ENCODE results near the gene ZIC4. TPM values are rescaled to one million over a fixed set of nuclear protein-coding genes. Genes with fewer than 3 reads are reported as not detected.

The ZIC4 gene
- polyA plus RNA-seq, 4 donors, result 0.03 TPM; not detected in 3

DNA sequence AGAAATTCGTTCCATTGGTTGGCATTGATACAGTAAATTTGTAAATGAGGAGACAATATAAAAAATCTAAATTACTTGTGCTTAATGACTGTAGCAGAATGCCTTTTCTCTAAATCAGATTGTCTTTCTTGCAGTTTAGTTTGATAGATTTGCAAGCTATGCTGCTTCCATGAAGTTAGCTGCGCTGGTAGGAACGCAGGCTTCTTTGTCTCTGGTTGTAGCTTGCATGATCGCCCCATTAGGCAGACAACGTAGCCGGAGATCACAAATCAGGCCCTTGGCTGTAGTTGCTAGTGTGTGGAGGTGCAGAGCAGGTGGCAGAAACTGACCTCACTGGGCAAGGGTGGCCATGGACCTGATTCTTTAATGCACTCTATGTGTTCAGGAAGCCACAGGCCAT lies 8.9 kb upstream of the ZIC4 start:
- Histone ChIP-seq H3K27me3 (ENCODE audit: control insufficient read depth in 3 of 3, insufficient read depth in 3 of 3, low read length in 3 of 3) (peaks cover 9 to 87% (median 59%) of the 10 kb centered on the region in 3 donors), H3K9me3 (ENCODE audit: control insufficient read depth in 2 of 2, insufficient read depth in 1 of 2, low read depth in 1 of 2, low read length in 1 of 2) (peaks cover 0 to 9% of the 10 kb centered on the region in 2 donors), H3K4me3 (ENCODE audit: low read depth in 1 of 3, low read length in 3 of 3) (no peak overlapping the region), H3K4me1 (ENCODE audit: control insufficient read depth in 3 of 3, insufficient read depth in 2 of 3, low read depth in 1 of 3, low read length in 2 of 3) (peaks cover 0 to 18% (median 3%) of the 10 kb centered on the region in 3 donors), H3K27ac (ENCODE audit: low read depth in 1 of 3, low read length in 2 of 3) (no peak overlapping the region), H3K36me3 (ENCODE audit: control insufficient read depth in 3 of 3, insufficient read depth in 2 of 3, low read depth in 1 of 3, low read length in 3 of 3) (no peaks in the 10 kb centered on the region)
- FAIRE-seq (no peak), DNase-seq (no peak)
- 10 to 14% (median 13%) methylated on average over 6 of the region's 6 CpGs for WGBS, 3 donors

DNA sequence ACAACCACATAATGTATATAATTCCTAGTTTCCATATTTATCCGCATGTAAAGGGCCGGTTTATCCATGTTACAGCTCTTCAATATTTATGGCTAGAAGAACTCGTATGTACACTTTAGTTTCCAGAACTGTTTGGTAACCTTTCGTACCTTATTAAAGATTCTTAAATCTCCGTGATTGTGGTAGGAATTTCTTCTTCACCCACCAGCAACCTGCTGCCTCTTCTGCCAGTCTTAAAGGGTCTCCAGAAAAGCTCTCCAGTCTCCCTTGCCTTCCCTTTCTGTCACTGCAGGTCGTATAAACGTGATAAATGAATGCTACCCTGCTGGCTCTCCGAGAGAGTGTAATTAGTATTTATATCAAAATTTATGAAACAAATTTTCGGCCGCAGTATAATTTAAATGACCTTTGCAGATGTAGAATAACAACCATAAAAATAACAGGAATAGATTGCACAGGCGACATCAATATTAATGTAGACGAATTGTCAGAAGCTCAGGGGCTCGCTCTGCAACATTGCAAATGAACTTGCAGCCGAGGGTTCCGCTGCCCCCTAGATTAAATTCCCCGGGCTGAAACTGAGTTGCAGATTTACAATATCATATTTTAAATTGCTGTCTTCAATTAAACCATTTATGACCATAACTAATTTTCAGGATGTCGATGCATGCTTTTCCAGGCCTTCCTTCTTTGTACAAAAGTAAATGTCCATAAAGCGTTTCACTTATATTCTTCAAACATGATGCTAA lies 8.2 kb upstream of the ZIC4 start:
- peaks cover 0 to 2% of the 10 kb centered on the region in 2 donors for H3K9me3 ChIP-seq (ENCODE audit: control insufficient read depth in 2 of 2, insufficient read depth in 1 of 2, low read depth in 1 of 2, low read length in 1 of 2)
- peaks cover 0 to 19% (median 3%) of the 10 kb centered on the region in 3 donors for H3K4me1 ChIP-seq (ENCODE audit: control insufficient read depth in 3 of 3, insufficient read depth in 2 of 3, low read depth in 1 of 3, low read length in 2 of 3)
- WGBS, 3 donors, result 13 to 20% (median 14%) methylated on average over 18 of the region's 18 CpGs
- no peak overlapping the region for H3K4me3 ChIP-seq (ENCODE audit: low read depth in 1 of 3, low read length in 3 of 3)
- no peak overlapping the region for H3K27ac ChIP-seq (ENCODE audit: low read depth in 1 of 3, low read length in 2 of 3)
- H3K36me3 ChIP-seq (ENCODE audit: control insufficient read depth in 3 of 3, insufficient read depth in 2 of 3, low read depth in 1 of 3, low read length in 3 of 3), result no peaks in the 10 kb centered on the region
- peaks cover 9 to 87% (median 58%) of the 10 kb centered on the region in 3 donors for H3K27me3 ChIP-seq (ENCODE audit: control insufficient read depth in 3 of 3, insufficient read depth in 3 of 3, low read length in 3 of 3)
- FAIRE-seq, result no peak
- no peak for DNase-seq

DNA sequence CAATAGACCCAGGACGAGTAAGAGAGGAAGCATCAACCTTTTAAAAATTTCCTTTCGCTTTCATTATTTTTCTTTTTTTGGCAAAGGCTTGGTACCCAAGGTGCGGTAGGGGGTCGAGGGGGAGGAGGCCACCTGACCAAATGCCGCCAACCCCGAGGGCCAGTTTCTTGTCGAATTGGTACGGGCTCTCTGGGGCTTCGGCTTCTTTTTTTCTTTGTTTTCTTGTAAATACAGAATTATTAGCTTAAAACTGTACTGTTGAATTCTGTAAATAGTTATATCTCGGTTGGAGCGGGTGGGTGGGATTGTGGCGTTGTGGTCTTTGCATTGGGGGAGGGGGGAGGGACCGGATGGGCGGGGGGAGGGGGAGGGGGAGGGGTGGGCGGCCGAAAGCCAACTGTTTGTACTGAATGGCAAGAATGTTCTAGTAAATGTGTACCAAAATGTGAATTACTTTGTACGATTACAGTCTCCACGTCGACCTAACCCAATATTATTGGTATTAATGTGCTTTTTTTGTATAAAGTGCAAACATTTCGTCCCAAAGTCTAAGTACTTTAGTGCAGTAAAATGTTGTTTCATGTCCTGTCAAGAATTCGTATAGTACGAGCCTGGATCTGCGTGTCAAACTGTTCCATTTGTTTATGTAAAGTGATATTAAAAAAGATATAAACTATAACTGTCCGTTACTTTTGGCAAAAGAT lies 7.5 kb upstream of the ZIC4 start:
- Histone ChIP-seq H3K27ac (ENCODE audit: low read depth in 1 of 3, low read length in 2 of 3) (no peak overlapping the region), H3K4me3 (ENCODE audit: low read depth in 1 of 3, low read length in 3 of 3) (peak overlapping the region in 1 of 3 donors; percentile 24), H3K9me3 (ENCODE audit: control insufficient read depth in 2 of 2, insufficient read depth in 1 of 2, low read depth in 1 of 2, low read length in 1 of 2) (no peaks in the 10 kb centered on the region), H3K27me3 (ENCODE audit: control insufficient read depth in 3 of 3, insufficient read depth in 3 of 3, low read length in 3 of 3) (peaks cover 9 to 87% (median 56%) of the 10 kb centered on the region in 3 donors), H3K4me1 (ENCODE audit: control insufficient read depth in 3 of 3, insufficient read depth in 2 of 3, low read depth in 1 of 3, low read length in 2 of 3) (peaks cover 0 to 15% (median 3%) of the 10 kb centered on the region in 3 donors), H3K36me3 (ENCODE audit: control insufficient read depth in 3 of 3, insufficient read depth in 2 of 3, low read depth in 1 of 3, low read length in 3 of 3) (no peaks in the 10 kb centered on the region)
- DNase-seq (no peak), FAIRE-seq (no peak)
- 5 to 7% (median 5%) methylated on average over 23 to 24 of the region's 24 CpGs for WGBS, 3 donors

DNA sequence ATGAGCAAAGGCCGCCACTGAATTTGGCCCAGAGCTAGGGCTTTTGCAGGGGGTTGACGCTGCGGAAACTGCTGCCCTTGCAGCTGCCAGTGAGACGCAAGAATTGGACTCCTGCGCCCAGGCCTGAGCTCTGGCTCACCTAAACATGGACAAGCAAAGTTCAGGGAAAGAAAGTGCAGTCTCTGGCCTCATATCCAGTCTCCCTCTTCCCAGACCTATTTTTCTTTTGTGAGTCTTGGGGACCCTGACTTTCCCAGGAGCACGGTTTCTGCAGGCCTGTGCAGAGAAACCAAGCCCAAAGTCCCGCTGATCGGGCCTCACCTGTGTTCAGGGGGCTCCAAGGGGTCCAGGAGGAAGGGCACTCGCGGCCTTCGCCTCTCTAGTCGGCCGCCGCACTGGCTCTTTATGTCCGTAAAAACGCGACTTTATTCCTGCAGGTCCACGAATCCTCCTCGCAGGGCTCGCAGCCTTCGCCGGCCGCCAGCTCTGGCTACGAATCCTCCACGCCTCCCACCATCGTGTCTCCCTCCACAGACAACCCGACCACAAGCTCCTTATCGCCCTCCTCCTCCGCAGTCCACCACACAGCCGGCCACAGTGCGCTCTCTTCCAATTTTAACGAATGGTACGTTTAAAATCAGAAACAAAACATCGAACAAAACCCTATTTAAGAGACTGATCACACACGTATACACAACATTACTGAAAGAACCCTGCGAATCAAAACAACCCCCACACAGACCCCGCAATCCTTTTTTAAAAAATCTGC lies 6.8 kb upstream of the ZIC4 start:
- H3K36me3 ChIP-seq (ENCODE audit: control insufficient read depth in 3 of 3, insufficient read depth in 2 of 3, low read depth in 1 of 3, low read length in 3 of 3), result no peaks in the 10 kb centered on the region
- no peak for DNase-seq
- FAIRE-seq, result no peak
- no peak overlapping the region for H3K27ac ChIP-seq (ENCODE audit: low read depth in 1 of 3, low read length in 2 of 3)
- H3K4me3 ChIP-seq (ENCODE audit: low read depth in 1 of 3, low read length in 3 of 3), result peak overlapping the region in 1 of 3 donors; percentile 24
- H3K9me3 ChIP-seq (ENCODE audit: control insufficient read depth in 2 of 2, insufficient read depth in 1 of 2, low read depth in 1 of 2, low read length in 1 of 2), result no peaks in the 10 kb centered on the region
- peaks cover 9 to 87% (median 55%) of the 10 kb centered on the region in 3 donors for H3K27me3 ChIP-seq (ENCODE audit: control insufficient read depth in 3 of 3, insufficient read depth in 3 of 3, low read length in 3 of 3)
- peaks cover 0 to 15% (median 3%) of the 10 kb centered on the region in 3 donors for H3K4me1 ChIP-seq (ENCODE audit: control insufficient read depth in 3 of 3, insufficient read depth in 2 of 3, low read depth in 1 of 3, low read length in 2 of 3)
- 6 to 9% (median 7%) methylated on average over 37 of the region's 37 CpGs for WGBS, 3 donors

DNA sequence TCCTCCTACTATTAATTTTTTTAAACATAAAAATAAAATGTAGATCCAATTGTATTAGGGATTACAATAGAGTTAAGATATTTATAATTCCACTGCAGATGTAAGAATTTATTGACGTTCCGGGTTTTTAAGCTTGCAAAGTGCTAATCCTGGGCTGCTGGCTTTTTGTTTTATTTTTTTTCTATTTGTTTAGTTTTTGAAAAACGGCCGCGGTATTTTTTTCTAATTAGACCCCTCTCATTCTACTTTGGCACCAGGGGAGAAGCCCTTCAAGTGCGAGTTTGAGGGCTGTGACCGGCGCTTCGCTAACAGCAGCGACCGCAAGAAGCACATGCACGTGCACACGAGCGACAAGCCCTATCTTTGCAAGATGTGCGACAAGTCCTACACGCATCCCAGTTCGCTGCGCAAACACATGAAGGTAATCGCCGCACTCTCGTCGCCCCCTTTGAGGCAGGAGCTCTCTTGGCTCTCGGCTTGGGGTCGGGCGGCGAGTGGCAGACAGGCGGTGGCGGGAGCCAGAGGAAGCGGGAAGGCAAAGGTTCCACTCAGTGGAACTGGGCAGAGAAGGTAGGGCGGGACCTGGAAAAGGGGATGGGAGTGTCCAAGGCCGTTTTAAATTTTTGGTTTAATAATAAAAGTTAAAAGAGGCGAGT lies 6.0 kb upstream of the ZIC4 start:
- Histone ChIP-seq H3K27ac (ENCODE audit: low read depth in 1 of 3, low read length in 2 of 3) (no peak overlapping the region), H3K36me3 (ENCODE audit: control insufficient read depth in 3 of 3, insufficient read depth in 2 of 3, low read depth in 1 of 3, low read length in 3 of 3) (no peaks in the 10 kb centered on the region), H3K9me3 (ENCODE audit: control insufficient read depth in 2 of 2, insufficient read depth in 1 of 2, low read depth in 1 of 2, low read length in 1 of 2) (no peaks in the 10 kb centered on the region), H3K4me1 (ENCODE audit: control insufficient read depth in 3 of 3, insufficient read depth in 2 of 3, low read depth in 1 of 3, low read length in 2 of 3) (peaks cover 0 to 15% (median 3%) of the 10 kb centered on the region in 3 donors), H3K4me3 (ENCODE audit: low read depth in 1 of 3, low read length in 3 of 3) (no peak overlapping the region), H3K27me3 (ENCODE audit: control insufficient read depth in 3 of 3, insufficient read depth in 3 of 3, low read length in 3 of 3) (peaks cover 9 to 87% (median 59%) of the 10 kb centered on the region in 3 donors)
- 9 to 17% (median 16%) methylated on average over 32 of the region's 32 CpGs for WGBS, 3 donors
- FAIRE-seq, result no peak
- no peak for DNase-seq

DNA sequence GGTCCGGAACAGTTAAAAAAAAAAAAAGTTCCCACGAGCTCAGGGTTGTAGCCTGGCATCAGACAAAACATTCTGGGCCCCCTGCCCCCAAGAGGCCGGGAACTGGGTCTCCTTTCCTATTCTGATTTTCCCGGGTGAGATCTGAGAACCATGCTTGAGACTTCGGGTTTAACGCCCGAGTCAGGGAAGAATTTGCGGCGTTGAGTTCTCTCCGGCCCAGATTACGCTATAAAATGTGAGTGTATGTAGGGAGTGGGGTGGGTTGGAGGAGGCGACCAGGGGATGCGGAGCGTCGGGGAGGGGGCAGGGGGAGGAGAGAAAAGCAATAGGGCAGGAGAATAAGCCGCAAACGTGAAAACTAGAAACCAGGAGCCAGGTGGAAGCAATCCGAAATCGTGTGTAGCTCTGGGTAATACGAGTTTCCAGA lies 5.5 kb upstream of the ZIC4 start:
- H3K9me3 ChIP-seq (ENCODE audit: control insufficient read depth in 2 of 2, insufficient read depth in 1 of 2, low read depth in 1 of 2, low read length in 1 of 2), result no peaks in the 10 kb centered on the region
- no peak for FAIRE-seq

DNA sequence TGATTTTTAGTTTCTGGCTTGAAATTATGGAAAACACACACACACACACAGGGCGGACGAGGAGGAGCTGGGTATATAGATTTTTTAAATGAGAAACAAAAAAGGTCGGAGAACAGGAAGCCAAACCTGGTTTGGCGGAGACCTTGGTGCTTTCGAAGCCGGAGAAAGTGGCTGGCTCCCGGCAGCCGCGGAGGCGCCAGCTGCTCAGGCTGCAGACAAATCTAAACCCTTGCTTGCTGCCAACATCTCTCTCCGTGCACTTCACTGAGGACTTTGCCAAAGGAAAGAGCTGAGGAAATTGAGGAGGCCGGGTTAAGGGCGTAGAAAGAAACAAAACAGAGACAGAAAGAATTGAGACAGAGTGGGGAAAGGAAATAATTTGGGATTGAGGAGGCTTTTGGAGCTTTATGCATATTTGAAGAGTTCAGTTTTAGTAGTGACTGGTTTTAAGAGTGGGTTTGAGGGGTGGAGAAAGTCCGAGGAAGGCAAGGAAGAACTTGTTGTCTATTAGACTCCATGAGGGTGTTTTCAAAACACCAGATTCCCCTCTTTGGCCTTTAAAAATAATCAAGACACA lies 5.0 kb upstream of the ZIC4 start:
- H3K36me3 ChIP-seq (ENCODE audit: control insufficient read depth in 3 of 3, insufficient read depth in 2 of 3, low read depth in 1 of 3, low read length in 3 of 3), result no peaks in the 10 kb centered on the region
- H3K27ac ChIP-seq (ENCODE audit: low read depth in 1 of 3, low read length in 2 of 3), result no peak overlapping the region
- WGBS, 3 donors, result 3 to 10% (median 4%) methylated on average over 14 of the region's 14 CpGs
- DNase-seq (no peak), FAIRE-seq (no peak)
- no peaks in the 10 kb centered on the region for H3K9me3 ChIP-seq (ENCODE audit: control insufficient read depth in 2 of 2, insufficient read depth in 1 of 2, low read depth in 1 of 2, low read length in 1 of 2)
- H3K4me1 ChIP-seq (ENCODE audit: control insufficient read depth in 3 of 3, insufficient read depth in 2 of 3, low read depth in 1 of 3, low read length in 2 of 3), result peaks cover 0 to 15% (median 3%) of the 10 kb centered on the region in 3 donors
- H3K27me3 ChIP-seq (ENCODE audit: control insufficient read depth in 3 of 3, insufficient read depth in 3 of 3, low read length in 3 of 3), result peaks cover 9 to 94% (median 68%) of the 10 kb centered on the region in 3 donors
- peak overlapping the region in 1 of 3 donors; percentile 24 for H3K4me3 ChIP-seq (ENCODE audit: low read depth in 1 of 3, low read length in 3 of 3)

More for the DNA sequence above, 5.5 kb upstream of the ZIC4 start:
- Histone ChIP-seq H3K4me1 (ENCODE audit: control insufficient read depth in 3 of 3, insufficient read depth in 2 of 3, low read depth in 1 of 3, low read length in 2 of 3) (peaks cover 0 to 15% (median 3%) of the 10 kb centered on the region in 3 donors), H3K27me3 (ENCODE audit: control insufficient read depth in 3 of 3, insufficient read depth in 3 of 3, low read length in 3 of 3) (peaks cover 9 to 89% (median 63%) of the 10 kb centered on the region in 3 donors), H3K27ac (ENCODE audit: low read depth in 1 of 3, low read length in 2 of 3) (no peak overlapping the region), H3K4me3 (ENCODE audit: low read depth in 1 of 3, low read length in 3 of 3) (no peak overlapping the region), H3K36me3 (ENCODE audit: control insufficient read depth in 3 of 3, insufficient read depth in 2 of 3, low read depth in 1 of 3, low read length in 3 of 3) (no peaks in the 10 kb centered on the region)
- no peak for DNase-seq
- WGBS, 3 donors, result 10 to 14% (median 10%) methylated on average over 20 of the region's 20 CpGs

Measured in small intestine (tissue), 7 donors.